ENCODE measurements around the gene PPFIA3. TPM values are rescaled to one million over a fixed set of nuclear protein-coding genes. Genes with fewer than 3 reads are reported as not detected.
A peak's percentile ranks its signal among the peaks of the same experiment; 100 is the strongest.
"Not testable (repeated sequence)": the region's sequence is repeated elsewhere in the genome, so short reads cannot be mapped to it uniquely, and the experiment has no call there.

The PPFIA3 gene
- total and polyA plus RNA-seq, 4 donors: 1.5 to 4.6 (median 2.4) TPM

DNA sequence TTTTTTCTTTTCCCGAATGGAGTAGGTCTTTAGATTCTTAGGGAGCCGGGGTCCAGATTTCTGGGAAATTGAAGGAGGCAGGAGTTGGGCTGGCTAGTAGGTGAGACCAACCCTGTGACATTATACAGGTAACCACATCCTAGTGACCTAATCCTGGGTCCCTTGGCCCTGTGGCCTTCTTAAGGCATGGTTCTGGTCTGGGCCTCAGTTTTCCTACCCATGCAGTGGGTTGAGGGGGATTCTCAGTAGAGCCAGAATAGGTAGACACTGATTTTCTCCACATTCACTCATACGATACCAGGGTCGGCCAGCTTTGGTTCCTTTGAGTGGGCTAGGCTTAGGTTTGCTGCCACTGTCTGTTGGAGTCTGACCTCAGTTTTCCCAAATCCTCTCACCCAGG, 7.2 kb downstream of the PPFIA3 start:
- Histone ChIP-seq H3K36me3 (ENCODE audit: control insufficient read depth in 4 of 4, insufficient read depth in 3 of 4, low read depth in 1 of 4, low read length in 3 of 4) (no peaks in the 10 kb centered on the region), H3K9ac (ENCODE audit: low read depth in 1 of 2, low read length in 2 of 2) (no peak overlapping the region), H3K4me1 (ENCODE audit: control insufficient read depth in 4 of 4, insufficient read depth in 4 of 4, low read length in 3 of 4) (peaks cover 0 to 11% (median 7%) of the 10 kb centered on the region in 4 donors), H3K27ac (ENCODE audit: low read depth in 1 of 2, low read length in 2 of 2) (no peak overlapping the region), H3K9me3 (ENCODE audit: control insufficient read depth in 4 of 4, low read length in 3 of 4) (no peaks in the 10 kb centered on the region), H3K27me3 (ENCODE audit: control insufficient read depth in 4 of 4, insufficient read depth in 4 of 4, low read length in 3 of 4) (no peaks in the 10 kb centered on the region), H3K4me3 (ENCODE audit: low read depth in 1 of 3, low read length in 3 of 3) (no peak overlapping the region)
- DNase-seq (ENCODE audit: low spot score): no peak
- WGBS: 84% methylated on average over 4 of the region's 4 CpGs
- no peak for TF ChIP-seq EGR1 (IDR thresholded peaks at IDR 0.05; ENCODE audit: low read depth in 2 of 2)
- TF ChIP-seq, protein P1, sequence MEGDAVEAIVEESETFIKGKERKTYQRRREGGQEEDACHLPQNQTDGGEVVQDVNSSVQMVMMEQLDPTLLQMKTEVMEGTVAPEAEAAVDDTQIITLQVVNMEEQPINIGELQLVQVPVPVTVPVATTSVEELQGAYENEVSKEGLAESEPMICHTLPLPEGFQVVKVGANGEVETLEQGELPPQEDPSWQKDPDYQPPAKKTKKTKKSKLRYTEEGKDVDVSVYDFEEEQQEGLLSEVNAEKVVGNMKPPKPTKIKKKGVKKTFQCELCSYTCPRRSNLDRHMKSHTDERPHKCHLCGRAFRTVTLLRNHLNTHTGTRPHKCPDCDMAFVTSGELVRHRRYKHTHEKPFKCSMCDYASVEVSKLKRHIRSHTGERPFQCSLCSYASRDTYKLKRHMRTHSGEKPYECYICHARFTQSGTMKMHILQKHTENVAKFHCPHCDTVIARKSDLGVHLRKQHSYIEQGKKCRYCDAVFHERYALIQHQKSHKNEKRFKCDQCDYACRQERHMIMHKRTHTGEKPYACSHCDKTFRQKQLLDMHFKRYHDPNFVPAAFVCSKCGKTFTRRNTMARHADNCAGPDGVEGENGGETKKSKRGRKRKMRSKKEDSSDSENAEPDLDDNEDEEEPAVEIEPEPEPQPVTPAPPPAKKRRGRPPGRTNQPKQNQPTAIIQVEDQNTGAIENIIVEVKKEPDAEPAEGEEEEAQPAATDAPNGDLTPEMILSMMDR (IDR thresholded peaks at IDR 0.05; ENCODE audit: low read depth, low read length, missing input control): no peak

DNA sequence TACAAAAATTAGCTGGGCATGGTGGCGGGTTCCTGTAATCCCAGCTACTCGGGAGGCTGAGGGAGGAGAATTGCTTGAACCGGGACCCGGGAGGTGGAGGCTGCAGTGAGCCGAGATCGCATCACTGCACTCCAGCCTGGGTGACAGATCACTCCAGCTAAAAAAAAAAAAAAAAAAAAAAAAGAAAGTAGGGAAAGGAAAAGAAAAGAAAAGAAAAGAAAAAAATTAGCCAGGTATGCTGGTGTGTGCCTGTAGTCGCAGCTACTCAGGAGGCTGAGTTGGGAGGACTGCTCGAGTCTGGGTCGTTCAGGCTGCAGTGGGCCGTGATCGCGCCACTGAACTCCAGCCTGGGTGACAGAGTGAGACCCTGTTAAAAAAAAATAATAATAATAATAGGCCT, 7.9 kb downstream of the PPFIA3 start:
- H3K4me1 ChIP-seq (ENCODE audit: control insufficient read depth in 4 of 4, insufficient read depth in 4 of 4, low read length in 3 of 4): peaks cover 0 to 11% (median 7%) of the 10 kb centered on the region in 4 donors
- not testable (repeated sequence) for DNase-seq (ENCODE audit: low spot score); H3K27me3 ChIP-seq (ENCODE audit: control insufficient read depth in 4 of 4, insufficient read depth in 4 of 4, low read length in 3 of 4); H3K27ac ChIP-seq (ENCODE audit: low read depth in 1 of 2, low read length in 2 of 2); H3K36me3 ChIP-seq (ENCODE audit: control insufficient read depth in 4 of 4, insufficient read depth in 3 of 4, low read depth in 1 of 4, low read length in 3 of 4); H3K9me3 ChIP-seq (ENCODE audit: control insufficient read depth in 4 of 4, low read length in 3 of 4); H3K9ac ChIP-seq (ENCODE audit: low read depth in 1 of 2, low read length in 2 of 2); H3K4me3 ChIP-seq (ENCODE audit: low read depth in 1 of 3, low read length in 3 of 3)
- WGBS: 96% methylated on average over 12 of the region's 12 CpGs

DNA sequence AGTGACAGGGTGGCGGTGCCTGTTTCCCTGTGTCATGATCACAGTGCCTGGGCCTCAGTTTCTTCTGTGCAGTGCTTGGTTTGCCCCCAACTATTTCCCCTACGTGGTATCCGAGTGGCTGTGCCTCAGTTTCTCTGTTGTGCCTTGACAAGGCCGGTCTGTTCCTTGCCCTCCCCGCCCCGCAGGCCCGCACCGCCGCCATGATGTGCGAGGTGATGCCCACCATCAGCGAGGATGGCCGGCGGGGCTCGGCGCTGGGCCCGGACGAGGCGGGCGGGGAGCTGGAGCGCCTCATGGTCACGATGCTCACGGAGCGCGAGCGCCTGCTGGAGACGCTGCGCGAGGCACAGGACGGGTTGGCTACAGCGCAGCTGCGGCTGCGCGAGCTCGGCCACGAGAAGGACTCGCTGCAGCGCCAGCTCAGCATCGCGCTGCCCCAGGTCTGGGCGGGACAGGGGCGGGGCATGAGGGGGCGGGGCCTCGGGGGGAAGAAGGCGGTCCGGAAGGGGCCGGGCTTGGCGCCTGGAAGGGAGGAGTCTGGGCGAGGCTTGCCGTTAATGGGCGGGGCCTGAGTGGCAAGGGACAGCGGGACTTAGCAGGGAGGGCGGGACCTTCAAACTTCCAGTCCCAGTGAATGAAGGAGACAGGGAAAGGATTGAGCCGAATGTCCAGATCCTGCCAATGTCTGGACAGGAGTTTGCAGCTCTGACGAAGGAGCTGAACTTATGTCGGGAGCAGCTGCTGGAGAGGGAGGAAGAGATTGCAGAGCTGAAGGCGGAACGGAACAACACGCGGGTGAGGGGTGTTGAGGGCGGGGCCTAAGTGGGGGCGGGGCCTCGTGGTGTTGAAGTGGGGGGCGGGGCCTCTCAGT, 8.6 kb downstream of the PPFIA3 start:
- H3K4me1 ChIP-seq (ENCODE audit: control insufficient read depth in 4 of 4, insufficient read depth in 4 of 4, low read length in 3 of 4): peaks cover 0 to 11% (median 7%) of the 10 kb centered on the region in 4 donors
- no peaks in the 10 kb centered on the region for H3K9me3 ChIP-seq (ENCODE audit: control insufficient read depth in 4 of 4, low read length in 3 of 4)
- H3K4me3 ChIP-seq (ENCODE audit: low read depth in 1 of 3, low read length in 3 of 3): peak overlapping the region in 2 of 3 donors; percentile 25 to 70
- peak; percentile 98 for DNase-seq (ENCODE audit: low spot score)
- no peaks in the 10 kb centered on the region for H3K36me3 ChIP-seq (ENCODE audit: control insufficient read depth in 4 of 4, insufficient read depth in 3 of 4, low read depth in 1 of 4, low read length in 3 of 4)
- no peak overlapping the region for H3K9ac ChIP-seq (ENCODE audit: low read depth in 1 of 2, low read length in 2 of 2)
- TF ChIP-seq HNF4G (IDR thresholded peaks at IDR 0.05) (no peak), SP1 (IDR thresholded peaks at IDR 0.05) (peak; percentile 64), RXRA (IDR thresholded peaks at IDR 0.05) (no peak), GABPA (IDR thresholded peaks at IDR 0.05 in 1 of 2, conservative IDR thresholded peaks at IDR 0.05 in 1 of 2) (peak in 1 of 2 donors; percentile 62), TAF1 (conservative IDR thresholded peaks at IDR 0.05) (no peak), NR2F2 (IDR thresholded peaks at IDR 0.05) (no peak), FOXA2 (IDR thresholded peaks at IDR 0.05) (no peak)
- TF ChIP-seq, protein P2, sequence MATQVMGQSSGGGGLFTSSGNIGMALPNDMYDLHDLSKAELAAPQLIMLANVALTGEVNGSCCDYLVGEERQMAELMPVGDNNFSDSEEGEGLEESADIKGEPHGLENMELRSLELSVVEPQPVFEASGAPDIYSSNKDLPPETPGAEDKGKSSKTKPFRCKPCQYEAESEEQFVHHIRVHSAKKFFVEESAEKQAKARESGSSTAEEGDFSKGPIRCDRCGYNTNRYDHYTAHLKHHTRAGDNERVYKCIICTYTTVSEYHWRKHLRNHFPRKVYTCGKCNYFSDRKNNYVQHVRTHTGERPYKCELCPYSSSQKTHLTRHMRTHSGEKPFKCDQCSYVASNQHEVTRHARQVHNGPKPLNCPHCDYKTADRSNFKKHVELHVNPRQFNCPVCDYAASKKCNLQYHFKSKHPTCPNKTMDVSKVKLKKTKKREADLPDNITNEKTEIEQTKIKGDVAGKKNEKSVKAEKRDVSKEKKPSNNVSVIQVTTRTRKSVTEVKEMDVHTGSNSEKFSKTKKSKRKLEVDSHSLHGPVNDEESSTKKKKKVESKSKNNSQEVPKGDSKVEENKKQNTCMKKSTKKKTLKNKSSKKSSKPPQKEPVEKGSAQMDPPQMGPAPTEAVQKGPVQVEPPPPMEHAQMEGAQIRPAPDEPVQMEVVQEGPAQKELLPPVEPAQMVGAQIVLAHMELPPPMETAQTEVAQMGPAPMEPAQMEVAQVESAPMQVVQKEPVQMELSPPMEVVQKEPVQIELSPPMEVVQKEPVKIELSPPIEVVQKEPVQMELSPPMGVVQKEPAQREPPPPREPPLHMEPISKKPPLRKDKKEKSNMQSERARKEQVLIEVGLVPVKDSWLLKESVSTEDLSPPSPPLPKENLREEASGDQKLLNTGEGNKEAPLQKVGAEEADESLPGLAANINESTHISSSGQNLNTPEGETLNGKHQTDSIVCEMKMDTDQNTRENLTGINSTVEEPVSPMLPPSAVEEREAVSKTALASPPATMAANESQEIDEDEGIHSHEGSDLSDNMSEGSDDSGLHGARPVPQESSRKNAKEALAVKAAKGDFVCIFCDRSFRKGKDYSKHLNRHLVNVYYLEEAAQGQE (IDR thresholded peaks at IDR 0.05): peak; percentile 56
- TF ChIP-seq, protein P1 (IDR thresholded peaks at IDR 0.05; ENCODE audit: low read depth, low read length, missing input control): no peak
- H3K27me3 ChIP-seq (ENCODE audit: control insufficient read depth in 4 of 4, insufficient read depth in 4 of 4, low read length in 3 of 4): no peaks in the 10 kb centered on the region
- H3K27ac ChIP-seq (ENCODE audit: low read depth in 1 of 2, low read length in 2 of 2): no peak overlapping the region
- 6% methylated on average over 63 of the region's 63 CpGs for WGBS

All from liver (tissue), 9 donors.